ENCODE results near the gene REEP6. TPM values are rescaled to one million over a fixed set of nuclear protein-coding genes. Genes with fewer than 3 reads are reported as not detected.

Gene REEP6
- total RNA-seq, result 0.22 and 0.26 TPM in 2 replicates

GRCh38 chr19:1491114-1491848 lies at the start of gene REEP6:
REEP6 (plus strand) TSS chr19:1491181; CDS start chr19:1491270, 89 bp downstream.

GRCh38 chr19:1449467-1450442 lies 41.2 kb upstream of the REEP6 start, which contains the start of gene APC2:
APC2 (plus strand) TSS chr19:1450121; CDS start chr19:1453002, 2,881 bp downstream.

GRCh38 chr19:1478934-1479707 lies 11.9 kb upstream of the REEP6 start, which contains the start of gene C19orf25:
C19orf25 (minus strand) TSS chr19:1479215; CDS start chr19:1478903, 312 bp downstream.

GRCh38 chr19:1490311-1491113 lies 469 bp upstream of the REEP6 start, which contains the start of gene PCSK4:
PCSK4 (minus strand) TSS chr19:1490350; CDS start chr19:1490346, 4 bp downstream.

GRCh38 chr19:1512671-1513498 lies 21.9 kb downstream of the REEP6 start, which contains the start of gene ADAMTSL5:
ADAMTSL5 (minus strand) TSS chr19:1513019; CDS start chr19:1510943, 2,076 bp downstream.

GRCh38 chr19:1523412-1524286 lies 32.7 kb downstream of the REEP6 start, which contains the start of gene PLK5:
PLK5 (plus strand) TSS chr19:1524077; CDS start chr19:1526997, 2,920 bp downstream.

Other genes with a start within 250 kb of the REEP6 start
- gene ATP5F1D, start 249.4 kb upstream of the REEP6 start, total RNA-seq, result 12.6 and 14.8 TPM in 2 replicates
- gene MIDN, start 242.6 kb upstream of the REEP6 start, total RNA-seq, result 5.4 and 7.2 TPM in 2 replicates
- gene CIRBP, start 221.8 kb upstream of the REEP6 start, total RNA-seq, result 214 and 308 TPM in 2 replicates
- gene FAM174C, start 215.7 kb upstream of the REEP6 start, total RNA-seq, result 12.2 and 12.7 TPM in 2 replicates
- not detected in 2 replicates for gene EFNA2, start 205.3 kb upstream of the REEP6 start, total RNA-seq
- gene NDUFS7, start 107.3 kb upstream of the REEP6 start, total RNA-seq, result 63.5 and 98.7 TPM in 2 replicates
- gene GAMT, start 89.6 kb upstream of the REEP6 start, total RNA-seq, result 6.0 and 6.6 TPM in 2 replicates
- gene DAZAP1, start 83.6 kb upstream of the REEP6 start, total RNA-seq, result 56.1 and 65.0 TPM in 2 replicates
- gene RPS15, start 52.8 kb upstream of the REEP6 start, total RNA-seq, result 339 and 445 TPM in 2 replicates
- under 0.01 TPM in 2 replicates for gene APC2, start 41.1 kb upstream of the REEP6 start, total RNA-seq
- 17.0 and 17.9 TPM in 2 replicates for gene C19orf25, start 12.0 kb upstream of the REEP6 start, total RNA-seq
- gene PCSK4, start 831 bp upstream of the REEP6 start, total RNA-seq, result 0.52 and 0.65 TPM in 2 replicates
- not detected in 2 replicates for gene ADAMTSL5, start 21.8 kb downstream of the REEP6 start, total RNA-seq
- gene PLK5, start 32.9 kb downstream of the REEP6 start, total RNA-seq, result not detected in 2 replicates
- gene MEX3D, start 77.1 kb downstream of the REEP6 start, total RNA-seq, result 44.1 and 48.3 TPM in 2 replicates
- 79.7 and 84.2 TPM in 2 replicates for gene MBD3, start 101.7 kb downstream of the REEP6 start, total RNA-seq
- 67.6 and 93.4 TPM in 2 replicates for gene UQCR11, start 114.3 kb downstream of the REEP6 start, total RNA-seq
- gene TCF3, start 161.4 kb downstream of the REEP6 start, total RNA-seq, result 44.1 and 52.1 TPM in 2 replicates